B cell (primary cell): ENCODE measurements around the gene NINL.

Experiments used
- CTCF ChIP-seq: fragments of 200-600 bp; IDR thresholded peaks from one replicate; pipeline ENCODE4 v1.8.0; 2022; ENCODE audit warnings: antibody characterized with exemption, mild to moderate bottlenecking
- EZH2 ChIP-seq: IDR thresholded peaks from 2 replicates; pipeline ENCODE4 v1.6.1; 2012; ENCODE audit warnings: borderline replicate concordance, low read depth, mild to moderate bottlenecking, moderate library complexity, low read length; ENCODE audit not compliant: insufficient read depth, poor library complexity, severe bottlenecking

DNA sequence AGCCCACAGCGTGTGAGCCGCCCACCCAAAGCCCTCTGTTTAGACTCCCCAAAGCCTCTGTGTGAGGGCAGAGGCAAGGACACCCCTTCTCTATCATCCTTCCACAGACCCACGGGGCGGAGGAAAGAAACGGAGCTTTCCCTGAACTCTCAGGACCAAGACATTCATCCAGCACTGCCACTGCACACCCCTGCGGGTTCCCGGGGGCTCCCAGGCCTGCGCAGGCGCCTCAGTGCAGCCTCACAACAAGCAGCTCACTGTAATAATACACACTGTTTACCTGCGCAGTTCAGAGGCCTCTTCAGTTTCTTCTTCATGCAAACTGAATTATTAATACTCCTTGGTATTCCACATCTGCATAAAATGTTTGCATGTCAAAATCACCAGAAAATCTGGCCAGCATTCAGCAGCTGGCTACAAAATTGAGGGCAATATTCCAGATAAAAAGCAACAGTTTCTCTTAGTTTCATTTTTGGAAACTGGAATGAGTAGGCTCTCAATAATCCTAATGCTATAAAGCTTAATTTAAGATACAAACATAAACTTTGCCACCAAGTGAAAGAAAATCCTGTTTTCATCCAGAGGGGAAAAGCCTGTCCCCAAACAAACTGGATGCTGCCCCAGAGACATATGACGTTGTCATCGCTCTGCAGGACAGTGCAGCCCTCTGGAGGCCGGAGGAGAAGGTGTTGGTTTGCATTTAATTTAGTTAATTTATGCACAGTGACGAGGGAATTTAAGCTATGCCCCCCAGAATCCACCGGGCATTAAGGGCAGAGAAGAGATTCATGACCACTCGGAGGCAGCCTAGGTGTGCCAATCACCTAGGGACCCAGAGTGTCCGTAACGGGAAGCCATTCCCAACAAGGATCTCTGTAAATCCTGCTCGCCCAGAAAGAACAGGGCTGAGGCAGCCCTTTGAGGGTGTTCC is 45.3 kb downstream of the NINL start:
- TF ChIP-seq CTCF = no peak
- no peak for TF ChIP-seq EZH2
